HG03439 (cell line): ENCODE data around the gene ADRA2B.
A peak's percentile ranks its signal among the peaks of the same experiment; 100 is the strongest.
"Not testable (repeated sequence)": the region's sequence is repeated elsewhere in the genome, so short reads cannot be mapped to it uniquely, and the experiment has no call there.

Source experiments
- ATAC-seq: cut with Tn5 transposase; IDR thresholded peaks from one replicate; pipeline ENCODE4 v1.9.1; 2021; ENCODE audit warnings: mild to moderate bottlenecking, moderate library complexity; ENCODE audit not compliant: unreplicated experiment

The ADRA2B gene

DNA sequence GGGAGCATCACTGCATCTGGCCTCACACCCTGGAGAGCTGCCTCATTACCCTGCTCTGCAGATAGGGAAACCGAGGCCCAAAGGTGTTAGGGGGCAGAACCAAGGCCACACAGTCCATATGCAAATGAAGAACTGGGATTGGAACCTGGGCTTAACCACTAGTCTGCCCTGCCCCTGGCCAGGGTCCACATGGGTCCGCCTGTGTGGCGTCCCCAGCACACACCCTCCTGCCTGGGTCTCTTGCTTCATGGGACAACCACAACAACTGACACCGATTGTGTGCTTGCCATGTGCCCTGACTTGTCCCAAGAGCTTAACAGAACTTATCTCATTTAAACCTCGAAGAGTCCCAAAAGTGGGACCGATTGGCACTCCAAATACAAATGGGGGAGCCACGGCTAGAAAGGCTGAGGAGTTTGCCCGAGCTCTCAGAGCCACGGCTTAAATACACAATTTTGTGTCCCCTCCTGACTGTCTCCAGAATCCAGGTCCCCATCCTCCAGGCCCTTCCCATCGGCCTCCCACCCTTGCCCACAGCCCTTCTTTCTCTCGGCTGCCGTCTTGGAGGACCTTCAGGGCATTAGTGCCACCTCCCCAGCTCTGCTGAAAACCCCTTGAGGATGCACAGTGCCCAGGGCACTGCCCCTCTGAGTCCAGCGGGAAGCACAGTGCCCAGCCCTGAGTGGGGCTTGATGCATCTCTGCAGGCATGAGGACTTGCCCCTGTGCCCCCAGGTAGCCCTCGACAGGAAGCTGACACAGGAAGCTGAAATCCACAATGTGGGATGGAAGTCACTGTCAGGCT, 34.6 kb upstream of the ADRA2B start:
- no peak for ATAC-seq

DNA sequence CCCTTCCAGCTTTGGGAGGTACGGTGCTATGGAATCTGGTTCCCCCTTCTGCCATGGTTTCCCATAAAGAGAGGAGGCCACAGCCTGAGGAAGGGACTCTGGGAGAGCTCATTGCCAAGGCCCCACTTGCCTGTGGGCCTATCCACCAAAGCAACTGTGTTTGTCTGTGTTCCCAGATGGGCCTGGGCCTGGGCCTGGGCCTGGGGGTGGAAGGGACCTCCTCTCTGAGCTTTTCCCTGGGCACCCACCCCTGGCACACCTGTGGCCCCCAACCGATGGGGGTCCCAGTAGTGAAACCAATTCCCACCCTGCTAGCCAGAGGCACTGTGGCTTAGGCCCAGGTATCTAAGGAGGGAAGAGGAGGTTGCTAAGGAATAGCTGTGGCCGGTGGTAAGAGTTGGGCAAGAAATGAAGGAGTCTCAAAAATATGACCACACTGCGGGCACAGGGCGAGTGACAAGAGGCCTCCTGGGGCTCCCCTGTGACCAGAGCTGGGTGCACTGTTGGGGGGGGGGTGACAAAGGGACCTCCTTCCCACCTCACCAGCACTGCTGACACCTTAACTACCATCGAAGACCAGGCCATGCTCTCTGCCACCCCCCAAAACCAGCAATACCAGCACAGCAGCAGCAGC, 33.8 kb upstream of the ADRA2B start:
- no peak for ATAC-seq

DNA sequence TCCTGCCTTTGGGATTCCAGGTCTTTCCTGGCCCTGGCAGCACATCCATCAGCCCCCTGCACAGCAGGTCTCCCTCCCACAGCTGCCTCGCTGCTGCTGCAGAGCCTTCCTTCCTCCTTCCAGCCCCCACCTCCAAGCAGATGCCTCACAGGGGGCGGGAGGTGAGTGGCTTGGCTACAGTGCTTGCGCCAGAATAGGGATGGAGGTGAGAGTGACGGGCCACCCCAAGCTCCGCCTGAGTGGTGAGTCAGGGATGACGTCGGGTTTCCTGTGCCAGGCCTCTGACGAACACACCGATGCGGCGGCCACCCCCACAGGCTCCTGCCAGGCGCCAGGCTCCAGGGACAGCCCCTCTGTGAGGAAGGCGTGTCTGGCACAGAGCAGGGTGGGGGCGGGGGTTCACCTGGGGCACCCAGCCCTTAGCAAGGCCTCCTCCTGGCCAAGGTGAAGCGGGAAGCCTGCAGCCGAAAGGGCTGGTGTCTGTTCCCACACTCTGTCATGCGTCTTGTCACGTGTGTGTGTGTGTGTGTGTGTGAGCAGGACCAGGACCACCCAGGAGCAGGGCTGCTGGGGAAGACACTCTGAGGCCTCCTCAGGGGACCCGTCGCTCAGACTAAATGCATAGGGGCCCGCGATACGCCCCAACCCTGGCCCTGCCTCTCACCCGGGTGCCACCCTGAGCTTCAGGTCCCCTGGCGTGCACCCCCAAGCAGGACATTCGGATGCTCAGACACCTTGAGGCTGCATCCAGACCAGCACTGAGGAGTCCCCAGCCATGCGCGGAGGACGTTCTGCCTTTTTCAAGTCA, 32.2 kb upstream of the ADRA2B start:
- peak; percentile 44 for ATAC-seq

DNA sequence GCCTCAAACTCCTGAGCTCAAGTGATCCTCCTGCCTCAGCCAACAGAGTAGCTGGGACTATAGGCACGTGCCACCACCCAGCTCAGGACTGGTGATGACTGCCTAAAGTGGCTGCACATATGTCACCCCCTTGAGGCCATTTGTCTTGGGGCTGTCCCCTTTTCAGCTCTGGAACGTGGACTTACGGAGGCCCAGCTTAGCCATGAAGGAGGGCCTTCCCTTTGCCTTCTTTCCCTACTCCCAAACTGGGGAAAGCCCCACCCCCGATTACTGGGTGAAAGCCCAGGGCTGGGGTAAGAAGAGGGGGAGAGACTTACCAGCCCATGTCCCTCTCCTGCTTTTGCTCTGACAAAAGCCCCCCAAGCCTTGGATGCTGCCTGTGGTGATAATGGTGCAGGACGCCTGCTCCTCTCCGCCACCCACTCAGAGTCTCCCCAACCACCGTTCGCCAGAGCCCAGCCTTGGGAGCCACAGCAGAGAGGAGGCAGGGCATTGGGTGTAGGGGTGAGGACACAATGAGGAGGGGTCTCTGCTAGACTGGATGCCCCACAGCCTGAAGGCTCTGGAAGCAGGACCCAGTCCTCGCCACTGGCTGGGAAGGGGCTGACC, 31.3 kb upstream of the ADRA2B start:
- ATAC-seq, result no peak

DNA sequence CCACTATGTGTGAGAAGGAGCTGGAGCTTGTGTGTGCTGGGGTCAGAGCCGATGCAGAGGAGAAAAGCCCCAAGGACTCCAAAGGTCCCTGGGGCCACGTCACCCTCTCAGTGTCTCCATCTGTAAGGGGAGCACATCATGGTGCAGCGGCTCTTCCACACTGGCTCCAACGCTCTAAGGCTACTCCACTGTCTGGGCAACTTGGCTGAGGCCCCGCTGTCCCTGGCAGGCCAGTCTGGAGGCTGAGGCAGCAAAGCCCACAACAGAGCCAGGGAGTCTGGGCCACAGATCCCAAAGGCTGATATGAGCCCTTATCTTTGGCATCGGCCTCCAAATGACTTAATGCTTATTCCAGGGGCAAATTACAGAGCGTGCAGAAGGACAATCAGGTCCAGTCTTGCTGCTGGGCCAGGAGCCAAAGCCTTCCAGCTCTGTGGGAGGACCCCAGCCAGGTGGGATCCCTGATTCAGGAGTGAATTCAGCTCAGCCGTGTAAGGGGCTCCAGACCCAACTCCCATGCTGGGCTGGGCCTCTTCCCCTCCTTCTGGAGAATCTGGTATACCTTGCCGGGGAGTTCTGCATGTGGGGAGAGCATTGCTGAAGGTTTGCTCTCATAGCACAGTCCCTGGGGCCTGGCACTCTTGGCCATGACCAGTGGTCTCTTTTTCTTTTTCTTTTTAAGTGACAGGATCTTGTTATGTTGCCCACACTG, 30.7 kb upstream of the ADRA2B start:
- no peak for ATAC-seq

DNA sequence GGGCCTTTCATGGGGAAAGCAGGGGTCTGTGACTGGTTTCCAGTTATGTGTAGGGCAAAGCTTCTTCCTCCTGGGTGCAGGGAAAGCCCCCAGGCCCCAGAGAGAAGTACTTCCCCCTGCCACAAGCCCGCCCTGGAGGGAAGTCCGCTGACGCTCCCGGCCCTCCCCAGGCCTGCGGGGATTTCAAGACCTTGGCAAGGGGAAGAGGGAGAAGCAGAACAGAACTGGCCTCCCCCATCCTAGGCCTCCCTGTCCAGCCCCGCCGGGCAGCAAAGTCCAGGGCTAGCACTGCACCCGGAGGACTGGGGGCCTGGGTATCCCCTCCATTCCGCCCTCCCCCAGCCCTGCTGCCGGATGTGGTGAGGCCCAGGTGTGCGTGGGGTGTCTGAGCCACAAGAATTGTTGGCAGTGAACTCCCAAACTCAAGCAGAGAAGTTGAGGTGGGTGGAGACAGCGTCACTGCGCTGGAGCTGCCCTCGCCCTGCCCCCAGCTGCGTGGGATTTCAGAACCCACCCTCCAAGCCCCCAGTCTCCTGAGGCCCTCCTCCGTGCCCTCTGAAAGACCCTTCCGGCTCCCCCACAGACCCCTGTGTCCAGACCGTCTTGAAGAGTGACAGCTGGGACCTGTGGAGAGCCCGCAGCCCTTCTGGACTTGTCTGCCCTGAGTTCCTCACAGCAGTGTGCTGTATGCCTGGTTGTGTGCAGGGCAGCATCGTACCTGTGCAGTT, 29.9 kb upstream of the ADRA2B start:
- peak; percentile 34 for ATAC-seq

DNA sequence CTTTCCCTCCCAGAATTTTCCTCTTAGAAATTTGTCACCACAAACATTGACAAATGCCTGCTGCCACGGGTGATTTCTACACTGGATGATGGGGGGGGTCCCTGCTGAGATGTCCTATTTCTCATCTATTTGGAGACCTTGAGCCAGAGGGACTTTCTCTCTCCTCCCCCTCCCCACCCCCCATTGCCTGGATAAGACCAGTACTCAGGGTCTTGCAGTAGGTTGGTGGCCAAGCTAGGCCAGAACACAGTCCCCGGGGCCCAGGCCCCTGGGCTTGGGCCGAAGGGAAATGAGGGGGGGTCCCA, 29.4 kb upstream of the ADRA2B start:
- no peak for ATAC-seq

DNA sequence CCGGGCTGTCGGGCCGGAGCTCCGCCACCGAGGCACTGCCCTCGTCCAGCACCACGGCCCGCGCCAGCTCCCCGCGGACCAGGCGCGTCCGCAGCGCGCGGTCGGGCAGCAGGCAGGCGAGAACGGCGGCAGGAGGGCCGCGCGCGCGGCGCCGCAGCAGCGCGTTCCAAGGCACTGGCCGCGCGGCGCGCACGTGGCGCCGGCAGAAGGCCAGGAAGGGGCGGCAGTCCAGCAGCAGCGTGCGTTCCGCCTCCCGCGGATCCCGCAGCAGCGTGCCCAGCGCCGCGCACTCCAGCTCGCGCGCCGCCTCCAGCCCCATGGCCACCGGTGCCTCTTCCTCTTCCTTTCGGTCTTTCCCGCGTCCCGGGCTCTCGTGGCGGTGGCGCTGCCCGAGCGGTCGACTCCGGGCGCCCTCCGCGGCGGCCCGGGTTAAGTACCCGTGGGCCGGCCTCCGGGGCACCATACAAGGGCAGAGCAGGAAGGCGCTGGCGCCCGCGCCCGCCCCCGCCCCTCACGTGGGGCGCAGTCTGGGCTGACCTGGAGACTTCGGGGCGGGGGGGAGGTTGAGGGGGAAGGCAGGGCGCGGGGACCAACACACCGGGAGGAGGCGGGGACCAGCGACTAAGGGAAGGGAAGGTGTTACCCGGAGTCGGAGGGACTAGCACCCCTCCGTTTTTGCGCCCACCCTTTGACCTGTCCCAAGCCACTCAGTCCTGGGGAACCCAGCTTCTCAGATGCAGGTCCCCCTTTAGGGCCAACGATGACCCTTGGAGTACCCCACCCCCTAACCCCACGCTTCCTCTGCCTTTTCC, 28.9 kb upstream of the ADRA2B start, which contains the start of gene DUSP2:
Gene DUSP2, minus strand, starts transcription at position 405 of the 812 bp plus-strand sequence. Its CDS starts 86 bp downstream, at position 319.
- peak; percentile 50 for ATAC-seq

DNA sequence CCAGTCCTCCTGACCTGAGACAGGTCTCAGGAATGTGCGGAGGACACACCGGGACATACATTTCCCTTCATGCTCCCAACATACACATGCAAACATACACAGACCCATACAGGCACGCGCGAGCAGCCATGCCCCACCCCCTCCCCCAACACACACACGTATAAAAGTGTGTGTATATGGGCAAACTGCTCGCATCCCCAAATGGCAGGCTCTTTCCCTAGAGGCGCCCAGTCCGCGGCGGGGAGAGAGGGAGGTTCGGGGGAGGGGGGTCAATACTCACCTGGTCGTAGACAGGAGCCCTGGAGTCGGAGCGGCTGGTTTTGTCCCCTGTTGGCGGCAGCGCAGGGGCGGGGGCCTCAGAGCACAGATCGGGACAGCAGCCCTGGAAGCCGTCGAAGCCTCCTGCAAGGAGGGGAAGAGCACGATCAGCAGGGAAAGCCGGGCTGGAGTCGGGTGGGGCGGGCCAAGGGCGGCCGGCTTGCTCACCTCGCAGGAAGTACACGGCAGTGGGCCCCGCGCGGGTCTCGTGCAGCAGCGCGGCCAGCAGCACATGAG, 28.2 kb upstream of the ADRA2B start:
- ATAC-seq, result peak; percentile 0

DNA sequence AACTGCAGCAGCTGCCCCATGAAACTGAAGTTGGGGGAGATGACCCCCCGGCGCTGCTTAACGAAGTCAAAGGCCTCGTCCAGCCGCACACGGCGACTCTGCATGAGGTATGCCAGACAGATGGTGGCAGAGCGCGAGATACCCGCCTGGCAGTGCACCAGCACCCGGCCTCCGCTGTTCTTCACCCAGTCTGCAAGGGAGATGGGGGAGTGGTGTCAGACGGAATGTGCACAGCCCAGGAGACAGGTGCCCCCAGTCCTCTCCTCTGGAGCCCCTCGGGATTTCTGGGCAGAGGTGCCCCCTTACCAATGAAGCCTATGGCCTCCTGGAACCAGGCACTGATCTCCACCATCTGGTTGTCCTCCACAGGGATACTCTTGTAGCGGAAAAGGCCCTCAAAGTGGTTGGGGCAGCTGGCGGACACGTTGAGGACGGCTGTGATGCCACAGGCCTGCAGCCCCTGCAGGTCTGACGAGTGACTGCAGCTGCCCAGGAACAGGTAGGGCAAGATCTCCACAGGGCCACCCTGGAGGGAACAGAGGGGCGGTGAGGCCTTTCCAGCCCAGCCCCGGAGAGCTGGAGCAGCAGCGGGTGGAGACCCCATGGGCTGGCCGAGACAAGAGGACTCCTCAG, 27.6 kb upstream of the ADRA2B start:
- no peak for ATAC-seq

DNA sequence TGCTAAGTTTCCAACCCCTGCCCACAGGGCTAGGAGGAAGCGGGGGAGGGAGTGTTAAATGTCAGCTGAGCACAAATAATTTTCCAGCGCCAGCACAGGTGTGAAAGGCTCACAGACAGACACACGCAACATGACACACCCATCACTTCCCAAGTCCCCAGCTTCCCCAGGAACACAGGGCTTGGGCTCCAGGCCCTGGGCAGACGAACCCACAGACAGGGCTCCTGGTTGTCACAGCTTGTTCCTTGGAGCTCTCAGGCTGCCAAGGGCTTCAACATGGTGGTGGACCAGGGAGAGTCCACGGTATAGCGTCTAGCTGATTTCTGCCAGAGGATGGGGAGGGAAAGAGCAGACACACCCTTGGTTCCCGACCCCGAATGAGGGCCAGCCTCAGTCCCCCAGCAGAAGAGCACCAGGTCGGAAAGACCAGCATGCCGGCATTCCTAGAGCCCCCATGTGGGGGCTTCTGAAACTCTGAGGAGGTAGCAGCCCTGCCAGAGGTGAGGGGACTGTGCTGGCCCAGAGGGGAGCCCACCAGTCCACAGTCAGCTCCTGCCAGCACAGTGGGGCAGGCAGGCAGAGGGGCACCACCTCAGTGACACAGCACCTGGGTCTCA, 27.0 kb upstream of the ADRA2B start:
- no peak for ATAC-seq

DNA sequence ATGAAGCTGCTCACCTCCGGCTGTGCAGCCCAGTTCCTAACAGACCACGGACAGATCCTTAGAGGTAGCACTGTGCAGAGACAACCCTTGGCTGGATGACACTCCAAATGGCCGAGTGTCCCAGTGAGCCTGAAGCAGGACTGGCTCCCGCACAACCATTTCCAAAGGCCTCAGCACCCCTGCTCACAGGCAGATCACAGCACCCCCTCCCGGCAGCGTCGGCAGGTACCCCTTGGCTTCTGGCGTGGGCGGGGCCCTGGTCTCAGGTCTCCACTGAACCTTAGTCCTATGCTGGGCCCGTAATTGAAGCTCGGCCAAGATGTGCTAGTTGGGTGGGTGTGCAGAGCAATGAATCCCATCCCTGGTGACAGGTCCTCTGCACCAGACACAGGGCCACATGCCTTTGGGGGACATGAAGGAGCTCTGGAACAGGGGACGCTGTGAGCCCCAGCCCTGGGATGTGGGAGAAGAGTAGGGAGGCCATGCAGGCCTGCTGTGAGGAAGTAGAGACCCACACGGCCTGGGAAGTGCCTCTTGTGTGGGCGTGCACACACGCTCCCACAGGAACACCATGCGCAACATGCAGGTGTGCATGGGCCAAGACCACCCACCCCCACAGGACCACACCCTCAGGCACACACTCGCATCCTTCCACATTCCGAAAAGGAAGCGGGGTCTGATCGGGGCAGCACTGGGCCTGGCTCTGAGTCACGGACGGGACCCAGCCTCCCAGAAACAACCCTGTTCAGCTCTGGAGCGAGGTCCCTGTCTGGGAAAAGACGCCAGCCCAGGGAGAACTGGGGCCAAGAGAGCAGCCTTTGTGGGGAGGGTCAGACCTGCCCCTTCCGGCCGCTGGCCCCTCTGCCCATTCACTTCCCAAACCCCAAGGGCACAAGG, 26.1 kb upstream of the ADRA2B start:
- ATAC-seq, result no peak

DNA sequence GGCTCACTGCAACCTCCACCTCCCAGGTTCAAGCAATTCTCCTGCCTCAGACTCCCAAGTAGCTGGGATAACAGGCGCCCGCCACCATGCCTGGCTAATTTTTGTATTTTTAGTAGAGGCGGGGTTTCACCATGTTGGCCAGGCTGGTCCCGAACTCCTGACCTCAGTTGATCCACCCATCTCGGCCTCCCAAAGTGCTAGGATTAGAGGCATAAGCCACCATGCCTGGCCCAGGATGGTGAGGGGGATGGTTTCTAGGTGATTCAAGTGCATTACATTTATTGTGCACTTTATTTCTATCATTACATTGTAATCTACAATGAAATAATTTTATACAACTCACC, 25.2 kb upstream of the ADRA2B start:
- ATAC-seq, result not testable (repeated sequence)

DNA sequence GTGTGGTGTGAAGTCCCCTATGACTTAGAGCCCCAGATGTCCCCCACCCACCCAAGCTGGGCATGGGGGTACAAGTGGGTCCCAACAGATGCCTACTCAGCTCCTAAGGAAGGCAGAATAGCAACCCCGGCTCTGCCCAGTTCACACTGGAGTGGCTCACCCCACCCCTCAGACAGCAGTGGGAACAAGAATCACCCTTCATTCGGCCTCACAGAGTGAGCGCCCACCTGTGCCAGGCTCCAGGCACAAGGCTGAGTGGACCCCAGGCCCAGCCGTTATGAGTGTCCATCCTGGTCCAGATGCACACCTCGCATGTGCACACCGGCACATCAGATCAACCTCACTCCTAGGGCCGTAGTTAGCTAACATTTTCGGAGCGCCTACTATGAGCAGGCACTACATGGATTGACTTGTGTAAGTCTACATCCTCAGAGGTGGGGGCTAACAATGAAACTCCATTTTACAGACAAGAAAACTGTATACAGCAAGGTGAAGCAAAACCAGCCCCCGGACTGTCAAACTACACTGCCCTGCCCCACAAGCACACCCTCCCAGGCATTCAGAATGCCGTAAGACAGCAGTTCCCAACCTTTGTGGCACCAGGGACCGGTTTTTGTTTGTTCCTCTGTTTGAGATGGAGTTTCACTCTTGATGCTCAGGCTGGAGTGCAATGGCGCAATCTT, 24.7 kb upstream of the ADRA2B start:
- ATAC-seq, result no peak

DNA sequence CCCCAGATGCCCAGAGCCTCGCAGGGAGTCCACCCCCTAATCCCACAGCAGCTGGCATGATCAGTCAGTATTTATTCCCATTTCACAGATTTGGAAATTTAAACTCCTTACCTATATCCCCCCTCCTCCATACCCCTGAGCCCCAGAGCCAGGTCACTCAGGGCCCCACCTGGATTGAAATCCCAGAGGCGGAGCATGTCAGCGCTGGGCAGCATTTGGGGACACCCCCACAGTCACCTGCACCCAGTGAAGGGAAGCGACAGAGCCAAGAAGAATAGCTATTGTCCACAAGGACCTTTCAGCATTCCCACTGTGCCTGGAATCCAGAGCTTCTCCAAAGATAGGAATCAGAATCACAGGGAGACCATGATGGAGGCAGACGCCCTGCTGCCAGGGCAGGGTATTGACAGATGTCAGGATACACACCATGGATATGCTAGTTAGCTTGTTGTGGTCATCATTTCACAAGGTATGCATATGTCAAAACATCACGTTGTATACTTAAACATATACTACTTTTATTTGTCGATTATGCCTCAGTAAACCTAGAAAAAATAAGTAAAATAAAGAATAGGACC, 22.9 kb upstream of the ADRA2B start:
- ATAC-seq, result no peak
